Measurements from ENCODE around the gene CLNK.

The CLNK gene

GRCh38 chr4:10607206-10607605, 77.4 kb downstream of the CLNK start:
- no peaks in the 10 kb centered on the region for H3K79me2 ChIP-seq (ENCODE audit: low read length)
- no peak overlapping the region for H3K9ac ChIP-seq (ENCODE audit: low read length)
- H3K36me3 ChIP-seq (replicated peaks; ENCODE audit: low read depth, low read length): no peaks in the 10 kb centered on the region
- H3K4me1 ChIP-seq (ENCODE audit: low read length): no peaks in the 10 kb centered on the region
- H3K4me3 ChIP-seq (ENCODE audit: low read length): no peak overlapping the region
- no peak overlapping the region for H2AFZ ChIP-seq (ENCODE audit: low read depth, low read length)
- no peak overlapping the region for H3K4me2 ChIP-seq (ENCODE audit: low read length)
- TF ChIP-seq EZH2phosphoT487 (IDR thresholded peaks at IDR 0.05; ENCODE audit: low read depth): no peak
- TF ChIP-seq, protein P1, sequence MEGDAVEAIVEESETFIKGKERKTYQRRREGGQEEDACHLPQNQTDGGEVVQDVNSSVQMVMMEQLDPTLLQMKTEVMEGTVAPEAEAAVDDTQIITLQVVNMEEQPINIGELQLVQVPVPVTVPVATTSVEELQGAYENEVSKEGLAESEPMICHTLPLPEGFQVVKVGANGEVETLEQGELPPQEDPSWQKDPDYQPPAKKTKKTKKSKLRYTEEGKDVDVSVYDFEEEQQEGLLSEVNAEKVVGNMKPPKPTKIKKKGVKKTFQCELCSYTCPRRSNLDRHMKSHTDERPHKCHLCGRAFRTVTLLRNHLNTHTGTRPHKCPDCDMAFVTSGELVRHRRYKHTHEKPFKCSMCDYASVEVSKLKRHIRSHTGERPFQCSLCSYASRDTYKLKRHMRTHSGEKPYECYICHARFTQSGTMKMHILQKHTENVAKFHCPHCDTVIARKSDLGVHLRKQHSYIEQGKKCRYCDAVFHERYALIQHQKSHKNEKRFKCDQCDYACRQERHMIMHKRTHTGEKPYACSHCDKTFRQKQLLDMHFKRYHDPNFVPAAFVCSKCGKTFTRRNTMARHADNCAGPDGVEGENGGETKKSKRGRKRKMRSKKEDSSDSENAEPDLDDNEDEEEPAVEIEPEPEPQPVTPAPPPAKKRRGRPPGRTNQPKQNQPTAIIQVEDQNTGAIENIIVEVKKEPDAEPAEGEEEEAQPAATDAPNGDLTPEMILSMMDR (IDR thresholded peaks at IDR 0.05; ENCODE audit: low read depth, low read length): no peak
- no peak overlapping the region for H3K27ac ChIP-seq (ENCODE audit: low read length)
- no peaks in the 10 kb centered on the region for H3K27me3 ChIP-seq (ENCODE audit: low read depth, low read length)
- H3K9me3 ChIP-seq (ENCODE audit: insufficient read depth, low read length): no peaks in the 10 kb centered on the region
- no peaks in the 10 kb centered on the region for H4K20me1 ChIP-seq (ENCODE audit: insufficient read depth, low read length)

- H4K20me1 ChIP-seq (ENCODE audit: insufficient read depth, low read length): no peaks in the 10 kb centered on the region
- H3K79me2 ChIP-seq (ENCODE audit: low read length): no peaks in the 10 kb centered on the region
- no peaks in the 10 kb centered on the region for H3K36me3 ChIP-seq (replicated peaks; ENCODE audit: low read depth, low read length)
- no peaks in the 10 kb centered on the region for H3K9me3 ChIP-seq (ENCODE audit: insufficient read depth, low read length)
- no peak overlapping the region for H2AFZ ChIP-seq (ENCODE audit: low read depth, low read length)
- H3K4me2 ChIP-seq (ENCODE audit: low read length): no peak overlapping the region
- H3K27me3 ChIP-seq (ENCODE audit: low read depth, low read length): no peaks in the 10 kb centered on the region
- TF ChIP-seq, protein P1 (IDR thresholded peaks at IDR 0.05; ENCODE audit: low read depth, low read length): no peak
- no peak for TF ChIP-seq EZH2phosphoT487 (IDR thresholded peaks at IDR 0.05; ENCODE audit: low read depth)
- H3K4me3 ChIP-seq (ENCODE audit: low read length): no peak overlapping the region
- H3K4me1 ChIP-seq (ENCODE audit: low read length): no peaks in the 10 kb centered on the region
- no peak overlapping the region for H3K27ac ChIP-seq (ENCODE audit: low read length)
- no peak overlapping the region for H3K9ac ChIP-seq (ENCODE audit: low read length)
These were observed 77.9 kb downstream of the CLNK start for GRCh38 chr4:10606483-10607155.

- H3K4me2 ChIP-seq (ENCODE audit: low read length): no peak overlapping the region
- no peaks in the 10 kb centered on the region for H3K79me2 ChIP-seq (ENCODE audit: low read length)
- H3K27ac ChIP-seq (ENCODE audit: low read length): no peak overlapping the region
- no peaks in the 10 kb centered on the region for H3K36me3 ChIP-seq (replicated peaks; ENCODE audit: low read depth, low read length)
- no peak for TF ChIP-seq EZH2phosphoT487 (IDR thresholded peaks at IDR 0.05; ENCODE audit: low read depth)
- TF ChIP-seq, protein P1 (IDR thresholded peaks at IDR 0.05; ENCODE audit: low read depth, low read length): no peak
- no peaks in the 10 kb centered on the region for H4K20me1 ChIP-seq (ENCODE audit: insufficient read depth, low read length)
- no peak overlapping the region for H3K9ac ChIP-seq (ENCODE audit: low read length)
- no peaks in the 10 kb centered on the region for H3K27me3 ChIP-seq (ENCODE audit: low read depth, low read length)
- no peaks in the 10 kb centered on the region for H3K4me1 ChIP-seq (ENCODE audit: low read length)
- H3K4me3 ChIP-seq (ENCODE audit: low read length): no peak overlapping the region
- H2AFZ ChIP-seq (ENCODE audit: low read depth, low read length): no peak overlapping the region
- no peaks in the 10 kb centered on the region for H3K9me3 ChIP-seq (ENCODE audit: insufficient read depth, low read length)
These were observed 78.7 kb downstream of the CLNK start for GRCh38 chr4:10605746-10606482.

GRCh38 chr4:10605031-10605430, 79.5 kb downstream of the CLNK start:
- TF ChIP-seq, protein P1 (IDR thresholded peaks at IDR 0.05; ENCODE audit: low read depth, low read length): no peak
- no peak for TF ChIP-seq EZH2phosphoT487 (IDR thresholded peaks at IDR 0.05; ENCODE audit: low read depth)
- Histone ChIP-seq H3K79me2 (ENCODE audit: low read length) (no peaks in the 10 kb centered on the region), H3K27ac (ENCODE audit: low read length) (no peak overlapping the region), H2AFZ (ENCODE audit: low read depth, low read length) (no peak overlapping the region), H3K9me3 (ENCODE audit: insufficient read depth, low read length) (no peaks in the 10 kb centered on the region), H3K36me3 (replicated peaks; ENCODE audit: low read depth, low read length) (no peaks in the 10 kb centered on the region), H4K20me1 (ENCODE audit: insufficient read depth, low read length) (no peaks in the 10 kb centered on the region), H3K4me2 (ENCODE audit: low read length) (no peak overlapping the region), H3K4me1 (ENCODE audit: low read length) (peaks cover 1% of the 10 kb centered on the region), H3K4me3 (ENCODE audit: low read length) (no peak overlapping the region), H3K9ac (ENCODE audit: low read length) (no peak overlapping the region), H3K27me3 (ENCODE audit: low read depth, low read length) (no peaks in the 10 kb centered on the region)

Measured in OCI-LY3 (cell line).